HG03175 (cell line): Measurements from ENCODE around the gene RPF1.
"Not testable (repeated sequence)": the region's sequence is repeated elsewhere in the genome, so short reads cannot be mapped to it uniquely, and the experiment has no call there.

Experiments
- ATAC-seq: cut with Tn5 transposase; IDR thresholded peaks from one replicate; pipeline ENCODE4 v1.9.1; 2021; ENCODE audit warnings: mild to moderate bottlenecking, moderate library complexity; ENCODE audit not compliant: unreplicated experiment

RPF1 gene

GRCh38 chr1:84492726-84493125 lies 13.7 kb downstream of the RPF1 start:
- no peak for ATAC-seq

GRCh38 chr1:84493747-84494146 lies 14.7 kb downstream of the RPF1 start:
- no peak for ATAC-seq

GRCh38 chr1:84496498-84496897 lies 17.4 kb downstream of the RPF1 start:
- no peak for ATAC-seq

- no peak for ATAC-seq
Observed at GRCh38 chr1:84497631-84498275, 18.7 kb downstream of the RPF1 start.

- ATAC-seq, result no peak
Observed at GRCh38 chr1:84502927-84503326, 23.9 kb downstream of the RPF1 start.

- no peak for ATAC-seq
Observed at GRCh38 chr1:84504580-84505492, 25.8 kb downstream of the RPF1 start.

GRCh38 chr1:84505493-84506001 lies 26.5 kb downstream of the RPF1 start:
- ATAC-seq, result peak; percentile 37

- ATAC-seq, result peak; percentile 82
Observed at GRCh38 chr1:84506002-84506728, 27.1 kb downstream of the RPF1 start, which contains the start of the genes GNG5 and SPATA1. GNG5 (minus strand) TSS chr1:84506581; CDS start chr1:84506091, 490 bp downstream. SPATA1 (plus strand) TSS chr1:84506386; CDS start chr1:84516360, 9,974 bp downstream.

GRCh38 chr1:84506729-84507453 lies 27.8 kb downstream of the RPF1 start:
- ATAC-seq, result no peak

GRCh38 chr1:84507887-84508286 lies 28.8 kb downstream of the RPF1 start:
- ATAC-seq, result not testable (repeated sequence)

- ATAC-seq, result no peak
Observed at GRCh38 chr1:84508510-84508909, 29.4 kb downstream of the RPF1 start.

GRCh38 chr1:84509029-84509428 lies 30.0 kb downstream of the RPF1 start:
- ATAC-seq, result no peak

- no peak for ATAC-seq
Observed at GRCh38 chr1:84510165-84510564, 31.1 kb downstream of the RPF1 start.

GRCh38 chr1:84510668-84511067 lies 31.6 kb downstream of the RPF1 start:
- ATAC-seq, result no peak

- no peak for ATAC-seq
Observed at GRCh38 chr1:84524590-84524989, 45.5 kb downstream of the RPF1 start.

GRCh38 chr1:84525779-84526178 lies 46.7 kb downstream of the RPF1 start:
- no peak for ATAC-seq

GRCh38 chr1:84538599-84538998 lies 59.5 kb downstream of the RPF1 start:
- ATAC-seq, result no peak

- no peak for ATAC-seq
Observed at GRCh38 chr1:84539972-84540371, 60.9 kb downstream of the RPF1 start.

GRCh38 chr1:84540759-84541158 lies 61.7 kb downstream of the RPF1 start:
- ATAC-seq, result no peak

GRCh38 chr1:84541679-84542078 lies 62.6 kb downstream of the RPF1 start:
- ATAC-seq, result no peak
